ENCODE data around the gene PDE4A.

Gene PDE4A

GRCh38 chr19:10517361-10517759, 97.0 kb downstream of the PDE4A start, which contains the start of gene S1PR5:
Gene S1PR5 (minus strand): TSS chr19:10517447. CDS start chr19:10515011, 2,436 bp downstream.
- no peak within 1 kb of the TSS for H3K4me2 ChIP-seq (ENCODE audit: low read length)
- TF ChIP-seq CTCF (IDR thresholded peaks at IDR 0.05; ENCODE audit: low read length) (no peak), EZH2 (IDR thresholded peaks at IDR 0.05; ENCODE audit: borderline replicate concordance, low read length) (no peak)
- H3K9me2 ChIP-seq (ENCODE audit: low read depth, low read length) = no peaks in the 10 kb centered on the region
- H3K79me2 ChIP-seq (ENCODE audit: insufficient read depth, low read length) = no peaks in the 10 kb centered on the region
- H3K36me3 ChIP-seq (ENCODE audit: insufficient read depth, low read length) = no peaks in the 10 kb centered on the region
- no peak within 1 kb of the TSS for H3K4me3 ChIP-seq (ENCODE audit: low read depth, low read length, poor library complexity, severe bottlenecking)
- 0 out of 2 replicates have a peak, but pooled peaks cover 8% of the 10 kb centered on the region for H3K27me3 ChIP-seq (ENCODE audit: insufficient read depth, low read length)
- no peaks in the 10 kb centered on the region for H3K9me3 ChIP-seq (ENCODE audit: low read length)
- no peaks in the 10 kb centered on the region for H3F3A ChIP-seq (ENCODE audit: insufficient read depth, low read length)
- no peaks in the 10 kb centered on the region for H3K4me1 ChIP-seq (ENCODE audit: insufficient read depth, low read length, severe bottlenecking)
- no peaks in the 10 kb centered on the region for H4K20me1 ChIP-seq (ENCODE audit: insufficient read depth, low read length)
- H3K27ac ChIP-seq (ENCODE audit: low read depth, low read length, poor library complexity, severe bottlenecking) = no peak within 1 kb of the TSS
- no peak within 1 kb of the TSS for H3K9ac ChIP-seq (ENCODE audit: low read length)
- no peak within 1 kb of the TSS for H2AFZ ChIP-seq (ENCODE audit: low read length)

- Histone ChIP-seq H3K79me2 (ENCODE audit: insufficient read depth, low read length) (no peaks in the 10 kb centered on the region), H3K4me2 (ENCODE audit: low read length) (no peak overlapping the region), H3K9me3 (ENCODE audit: low read length) (no peaks in the 10 kb centered on the region), H3K36me3 (ENCODE audit: insufficient read depth, low read length) (no peaks in the 10 kb centered on the region), H3K27ac (ENCODE audit: low read depth, low read length, poor library complexity, severe bottlenecking) (no peak overlapping the region), H3K9me2 (ENCODE audit: low read depth, low read length) (no peaks in the 10 kb centered on the region), H3K9ac (ENCODE audit: low read length) (no peak overlapping the region), H2AFZ (ENCODE audit: low read length) (no peak overlapping the region), H3K27me3 (ENCODE audit: insufficient read depth, low read length) (0 out of 2 replicates have a peak, but pooled peaks cover 8% of the 10 kb centered on the region), H3K4me1 (ENCODE audit: insufficient read depth, low read length, severe bottlenecking) (no peaks in the 10 kb centered on the region), H3F3A (ENCODE audit: insufficient read depth, low read length) (no peaks in the 10 kb centered on the region), H3K4me3 (ENCODE audit: low read depth, low read length, poor library complexity, severe bottlenecking) (no peak overlapping the region), H4K20me1 (ENCODE audit: insufficient read depth, low read length) (no peaks in the 10 kb centered on the region)
- TF ChIP-seq EZH2 (IDR thresholded peaks at IDR 0.05; ENCODE audit: borderline replicate concordance, low read length) = no peak
Measured at GRCh38 chr19:10517760-10518443, 97.6 kb downstream of the PDE4A start.

GRCh38 chr19:10518444-10519361, 98.4 kb downstream of the PDE4A start:
- Histone ChIP-seq H3K9me2 (ENCODE audit: low read depth, low read length) (no peaks in the 10 kb centered on the region), H4K20me1 (ENCODE audit: insufficient read depth, low read length) (no peaks in the 10 kb centered on the region), H3K4me2 (ENCODE audit: low read length) (no peak overlapping the region), H3K27me3 (ENCODE audit: insufficient read depth, low read length) (0 out of 2 replicates have a peak, but pooled peaks cover 8% of the 10 kb centered on the region), H3K4me1 (ENCODE audit: insufficient read depth, low read length, severe bottlenecking) (no peaks in the 10 kb centered on the region), H3K36me3 (ENCODE audit: insufficient read depth, low read length) (no peaks in the 10 kb centered on the region), H3K4me3 (ENCODE audit: low read depth, low read length, poor library complexity, severe bottlenecking) (no peak overlapping the region), H3K79me2 (ENCODE audit: insufficient read depth, low read length) (no peaks in the 10 kb centered on the region), H3K27ac (ENCODE audit: low read depth, low read length, poor library complexity, severe bottlenecking) (no peak overlapping the region), H2AFZ (ENCODE audit: low read length) (no peak overlapping the region), H3K9ac (ENCODE audit: low read length) (no peak overlapping the region), H3K9me3 (ENCODE audit: low read length) (no peaks in the 10 kb centered on the region), H3F3A (ENCODE audit: insufficient read depth, low read length) (no peaks in the 10 kb centered on the region)
- no peak for TF ChIP-seq CTCF (IDR thresholded peaks at IDR 0.05; ENCODE audit: low read length)
- no peak for TF ChIP-seq EZH2 (IDR thresholded peaks at IDR 0.05; ENCODE audit: borderline replicate concordance, low read length)
